Measurements from ENCODE around the gene MEGF6.
"Not testable (repeated sequence)": the region's sequence is repeated elsewhere in the genome, so short reads cannot be mapped to it uniquely, and the experiment has no call there.

Gene MEGF6

DNA sequence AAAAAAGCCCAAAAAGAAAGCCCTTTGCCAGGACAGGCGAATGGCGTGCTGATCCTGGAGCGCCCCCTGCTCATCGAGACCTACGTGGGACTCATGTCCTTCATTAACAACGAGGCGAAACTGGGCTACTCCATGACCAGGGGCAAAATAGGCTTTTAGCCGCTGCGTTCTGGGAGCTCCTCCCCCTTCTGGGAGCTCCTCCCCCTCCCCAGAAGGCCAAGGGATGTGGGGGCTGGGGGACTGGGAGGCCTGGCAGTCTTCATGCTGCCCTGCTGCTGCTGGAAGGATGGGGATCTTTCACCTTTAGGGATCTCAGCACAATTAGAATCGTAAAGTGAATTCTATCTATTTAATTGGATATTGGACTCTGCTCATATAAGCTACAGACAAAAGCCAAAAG, 17.1 kb upstream of the MEGF6 start:
- TF ChIP-seq, protein P1, sequence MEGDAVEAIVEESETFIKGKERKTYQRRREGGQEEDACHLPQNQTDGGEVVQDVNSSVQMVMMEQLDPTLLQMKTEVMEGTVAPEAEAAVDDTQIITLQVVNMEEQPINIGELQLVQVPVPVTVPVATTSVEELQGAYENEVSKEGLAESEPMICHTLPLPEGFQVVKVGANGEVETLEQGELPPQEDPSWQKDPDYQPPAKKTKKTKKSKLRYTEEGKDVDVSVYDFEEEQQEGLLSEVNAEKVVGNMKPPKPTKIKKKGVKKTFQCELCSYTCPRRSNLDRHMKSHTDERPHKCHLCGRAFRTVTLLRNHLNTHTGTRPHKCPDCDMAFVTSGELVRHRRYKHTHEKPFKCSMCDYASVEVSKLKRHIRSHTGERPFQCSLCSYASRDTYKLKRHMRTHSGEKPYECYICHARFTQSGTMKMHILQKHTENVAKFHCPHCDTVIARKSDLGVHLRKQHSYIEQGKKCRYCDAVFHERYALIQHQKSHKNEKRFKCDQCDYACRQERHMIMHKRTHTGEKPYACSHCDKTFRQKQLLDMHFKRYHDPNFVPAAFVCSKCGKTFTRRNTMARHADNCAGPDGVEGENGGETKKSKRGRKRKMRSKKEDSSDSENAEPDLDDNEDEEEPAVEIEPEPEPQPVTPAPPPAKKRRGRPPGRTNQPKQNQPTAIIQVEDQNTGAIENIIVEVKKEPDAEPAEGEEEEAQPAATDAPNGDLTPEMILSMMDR (IDR thresholded peaks at IDR 0.05; ENCODE audit: low read depth, low read length) = no peak

DNA sequence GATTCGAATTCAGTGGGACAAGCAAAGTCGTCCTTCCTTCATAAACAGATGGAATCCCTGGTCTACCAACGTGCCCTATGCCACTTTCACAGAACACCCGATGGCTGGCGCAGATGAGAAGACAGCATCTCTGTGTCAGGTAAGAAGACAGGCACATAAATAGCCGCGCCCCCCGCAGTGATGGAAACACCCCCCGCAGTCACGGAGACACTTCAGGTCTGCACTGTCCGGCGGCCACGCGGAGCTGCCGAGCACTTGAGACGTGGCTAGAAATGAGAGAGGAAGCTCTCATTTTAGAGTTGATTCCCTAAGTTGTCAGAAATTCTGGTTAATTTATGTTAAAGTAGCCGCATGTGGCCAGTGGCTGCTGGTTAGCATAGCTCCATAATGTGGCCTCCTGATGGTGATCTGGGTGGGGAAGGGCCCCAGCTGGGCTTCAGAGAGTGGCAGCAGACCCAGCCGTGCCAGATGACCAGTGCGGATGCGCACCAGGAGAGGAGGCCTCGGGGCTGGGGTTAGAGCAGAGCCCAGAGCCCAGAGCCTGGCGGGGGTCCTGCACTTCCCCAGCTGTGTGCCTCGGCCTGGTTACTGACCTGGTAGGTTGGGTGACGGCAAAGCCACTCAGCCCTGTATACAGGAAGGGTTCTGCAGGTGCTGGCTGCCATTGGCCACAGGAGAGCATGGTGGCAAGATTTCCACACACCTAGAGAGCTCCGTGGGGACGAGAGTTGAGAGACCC, 16.4 kb upstream of the MEGF6 start:
- TF ChIP-seq, protein P1 (IDR thresholded peaks at IDR 0.05; ENCODE audit: low read depth, low read length) = no peak
- no peak for DNase-seq (ENCODE audit: low read depth in 2 of 2)
- no peak overlapping the region for H3K4me3 ChIP-seq (replicated peaks in 1 of 2; ENCODE audit: low read depth in 2 of 2, low read length in 2 of 2)

More for the DNA sequence above, 17.1 kb upstream of the MEGF6 start:
- no peak for DNase-seq (ENCODE audit: low read depth in 2 of 2)
- H3K4me3 ChIP-seq (replicated peaks in 1 of 2; ENCODE audit: low read depth in 2 of 2, low read length in 2 of 2) = no peak overlapping the region

DNA sequence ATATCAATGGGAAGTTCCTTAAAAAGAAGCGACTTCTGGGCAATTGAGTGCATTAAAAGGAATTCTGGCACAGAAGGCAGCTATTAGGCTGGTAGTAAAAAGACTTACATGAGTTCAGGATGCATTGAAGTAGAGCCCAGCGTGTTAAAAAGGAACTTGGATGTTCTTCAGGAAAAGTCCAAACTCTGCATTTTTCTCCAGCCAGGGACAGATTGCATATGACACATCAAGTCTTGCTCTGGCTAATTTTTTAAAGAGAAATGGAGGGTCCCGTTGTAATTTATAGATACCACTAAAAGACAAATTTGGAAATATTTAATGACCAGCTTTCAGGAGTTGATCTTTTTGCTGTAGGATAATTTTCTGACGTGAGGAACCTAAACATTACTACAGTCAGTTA, 14.7 kb upstream of the MEGF6 start:
- no peak overlapping the region for H3K4me3 ChIP-seq (replicated peaks in 1 of 2; ENCODE audit: low read depth in 2 of 2, low read length in 2 of 2)
- TF ChIP-seq, protein P1 (IDR thresholded peaks at IDR 0.05; ENCODE audit: low read depth, low read length) = no peak
- DNase-seq (ENCODE audit: low read depth in 2 of 2) = no peak

DNA sequence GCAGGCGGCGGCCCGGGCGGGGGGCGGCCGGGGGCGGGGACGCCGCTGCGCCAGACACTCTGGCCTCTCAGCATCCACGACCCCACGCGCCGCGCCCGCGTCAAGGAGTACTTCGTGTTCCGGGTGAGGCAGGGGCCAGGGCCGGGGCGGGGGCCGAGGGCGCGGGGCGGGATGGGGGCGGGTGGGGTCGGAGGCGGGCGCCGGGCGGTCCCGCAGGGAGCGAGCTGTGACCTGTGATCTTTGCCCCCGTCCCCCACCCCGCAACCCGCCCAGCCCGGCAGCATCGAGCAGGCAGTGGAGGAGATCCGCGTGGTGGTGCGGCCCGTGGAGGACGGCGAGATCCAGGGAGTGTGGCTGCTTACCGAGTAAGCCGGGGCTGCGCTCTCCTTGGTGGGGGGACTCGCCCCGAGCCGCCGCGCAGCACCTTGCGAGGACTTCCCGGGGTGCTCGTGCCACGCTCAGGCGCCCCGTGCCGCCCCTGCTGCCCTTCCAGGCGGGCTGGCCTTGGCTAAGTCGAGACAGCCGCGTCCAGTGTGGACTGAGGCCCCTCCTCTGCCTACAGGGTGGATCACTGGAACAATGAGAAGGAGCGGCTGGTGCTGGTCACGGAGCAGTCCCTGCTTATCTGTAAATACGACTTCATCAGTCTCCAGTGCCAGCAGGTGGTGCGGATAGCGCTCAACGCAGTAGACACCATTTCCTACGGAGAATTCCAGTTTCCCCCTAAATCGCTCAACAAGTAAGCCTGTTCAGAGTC, 14.0 kb upstream of the MEGF6 start:
- peak overlapping the region; percentile 73 to 98 for H3K4me3 ChIP-seq (replicated peaks in 1 of 2; ENCODE audit: low read depth in 2 of 2, low read length in 2 of 2)
- peak; percentile 54 to 57 for DNase-seq (ENCODE audit: low read depth in 2 of 2)
- TF ChIP-seq, protein P1 (IDR thresholded peaks at IDR 0.05; ENCODE audit: low read depth, low read length) = no peak

DNA sequence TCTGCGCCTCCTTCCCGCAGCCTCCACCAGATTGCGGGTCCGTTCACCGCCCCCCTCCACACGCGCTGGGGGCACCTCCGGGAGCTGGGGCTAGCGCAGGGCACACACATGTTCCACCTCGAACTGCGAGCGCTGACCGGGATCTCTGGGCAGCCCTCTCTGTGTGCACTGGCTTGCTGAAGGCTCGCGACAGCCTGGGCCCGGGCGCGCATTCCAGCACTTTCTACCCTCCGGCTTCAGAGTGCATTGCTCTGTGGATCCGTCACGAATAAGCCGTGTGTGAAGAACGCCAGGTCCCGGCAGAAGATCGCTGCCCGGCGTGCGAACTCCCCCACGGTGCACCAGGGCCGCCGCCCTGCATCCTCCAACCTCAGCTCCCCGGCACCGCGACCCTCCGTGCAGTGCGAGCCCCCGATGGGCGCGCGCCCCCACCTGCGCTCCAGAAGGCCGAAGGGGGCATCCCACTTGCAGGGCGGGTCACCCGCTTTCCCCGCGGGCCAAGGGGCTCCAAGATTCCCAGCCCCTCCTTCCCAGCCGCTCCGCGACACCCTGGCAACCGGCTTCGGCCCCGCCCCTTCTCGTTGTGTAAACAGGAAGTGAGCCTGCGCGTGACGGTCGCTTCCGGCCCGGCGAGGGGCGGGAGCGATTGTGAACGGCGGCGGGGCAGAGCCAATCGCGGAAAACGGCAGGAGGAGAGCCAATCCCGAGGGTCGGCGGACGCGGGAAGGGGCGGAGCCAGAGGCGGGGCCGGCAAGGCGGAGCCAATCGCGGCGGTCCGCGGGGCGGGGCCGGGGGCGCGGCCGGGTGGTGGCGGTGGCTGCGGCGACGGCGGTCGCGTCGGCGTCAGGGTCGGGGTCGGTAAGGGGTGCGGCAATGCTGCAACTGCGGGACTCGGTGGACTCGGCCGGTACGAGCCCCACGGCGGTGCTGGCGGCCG, 13.2 kb upstream of the MEGF6 start, which contains the start of gene TPRG1L:
Gene TPRG1L (plus strand): TSS at position 816 of the 937 bp plus-strand sequence. CDS start 58 bp downstream, at position 874.
- TF ChIP-seq, protein P1 (IDR thresholded peaks at IDR 0.05; ENCODE audit: low read depth, low read length) = no peak
- peak; percentile 94 to 96 for DNase-seq (ENCODE audit: low read depth in 2 of 2)
- H3K4me3 ChIP-seq (replicated peaks in 1 of 2; ENCODE audit: low read depth in 2 of 2, low read length in 2 of 2) = peak within 1 kb of the TSS; percentile 84 to 98

DNA sequence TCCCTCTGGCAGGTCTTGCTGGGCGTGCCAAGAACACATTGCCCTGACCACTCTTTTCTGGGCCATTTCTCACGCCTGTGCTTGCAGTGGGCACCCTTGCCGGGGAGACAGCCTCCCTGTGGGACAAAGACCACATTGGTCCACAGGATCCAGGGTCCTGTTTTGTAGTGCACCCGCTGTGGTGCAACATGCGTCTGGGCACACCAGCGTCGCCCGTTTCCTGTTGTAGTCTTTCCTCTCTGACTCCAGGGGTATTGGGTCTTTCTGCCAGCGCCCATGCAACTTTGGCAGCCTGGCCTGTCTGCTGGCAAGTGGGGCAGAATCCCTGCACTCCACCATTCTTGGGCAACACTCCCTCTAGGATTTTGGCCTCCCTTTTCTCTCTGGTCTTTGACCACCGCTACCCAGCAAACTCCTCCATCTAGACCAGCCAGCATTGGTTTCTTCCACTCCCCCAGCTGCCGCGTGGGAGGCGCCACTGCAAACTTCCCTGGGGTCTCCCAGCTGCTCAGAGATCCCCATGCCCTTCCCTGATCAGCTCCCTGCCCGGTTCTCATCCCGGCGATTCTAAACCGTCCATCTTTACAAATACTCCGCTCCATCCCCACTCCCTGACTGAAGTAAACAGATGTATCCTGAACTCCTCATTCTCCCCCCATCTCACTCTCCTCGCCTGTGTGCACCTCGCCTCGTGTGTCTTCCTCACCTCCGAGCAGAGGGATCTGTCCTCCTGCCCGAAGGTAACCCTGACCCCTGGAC, 12.3 kb upstream of the MEGF6 start:
- DNase-seq (ENCODE audit: low read depth in 2 of 2) = no peak
- TF ChIP-seq, protein P1 (IDR thresholded peaks at IDR 0.05; ENCODE audit: low read depth, low read length) = no peak
- H3K4me3 ChIP-seq (replicated peaks in 1 of 2; ENCODE audit: low read depth in 2 of 2, low read length in 2 of 2) = peak overlapping the region; percentile 84 to 98

DNA sequence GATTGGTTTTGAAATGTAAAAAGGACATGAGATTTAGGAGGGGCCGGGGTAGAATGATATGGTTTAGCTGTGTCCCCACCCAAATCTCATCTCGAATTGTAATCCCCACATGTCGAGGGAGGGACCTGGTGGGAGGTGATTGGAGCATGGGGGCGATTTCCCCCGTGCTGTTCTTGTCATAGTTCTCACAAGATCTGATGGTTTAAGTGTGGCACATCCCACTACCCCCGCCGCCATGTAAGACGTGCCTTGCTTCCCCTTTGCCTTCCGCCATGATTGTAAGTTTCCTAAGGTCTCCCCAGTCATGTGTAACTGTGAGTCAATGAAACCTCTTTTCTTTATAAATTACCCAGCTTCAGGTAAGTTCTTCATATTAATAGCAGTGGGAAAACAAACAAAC, 10.8 kb upstream of the MEGF6 start:
- not testable (repeated sequence) for H3K4me3 ChIP-seq (replicated peaks in 1 of 2; ENCODE audit: low read depth in 2 of 2, low read length in 2 of 2); DNase-seq (ENCODE audit: low read depth in 2 of 2)
